ENCODE data around the gene CEBPG.

The CEBPG gene

GRCh38 chr19:33432015-33432414 is 58.5 kb downstream of the CEBPG start:
- no peak overlapping the region for H3K4me3 ChIP-seq (ENCODE audit: low read length in 2 of 2)
- no peak overlapping the region for H2BK120ac ChIP-seq (ENCODE audit: low read depth, low read length)
- H3K9me3 ChIP-seq (replicated peaks in 1 of 2; ENCODE audit: control insufficient read depth in 2 of 2, insufficient read depth in 1 of 2, low read depth in 1 of 2, low read length in 2 of 2), result no peaks in the 10 kb centered on the region
- no peak overlapping the region for H2BK15ac ChIP-seq (ENCODE audit: low read length)
- no peak overlapping the region for H2AK5ac ChIP-seq (ENCODE audit: low read depth, low read length)
- H3K18ac ChIP-seq (ENCODE audit: low read length), result no peak overlapping the region
- H3K4me1 ChIP-seq (ENCODE audit: control insufficient read depth in 2 of 2, insufficient read depth in 1 of 2, low read depth in 1 of 2, low read length in 2 of 2), result peaks cover 2 to 4% of the 10 kb centered on the region in 2 donors
- no peak overlapping the region for H3K4ac ChIP-seq (ENCODE audit: low read length)
- DNase-seq (ENCODE audit: low spot score), result no peak
- H2AFZ ChIP-seq (ENCODE audit: low read length), result no peak overlapping the region
- H3K36me3 ChIP-seq (replicated peaks in 1 of 2; ENCODE audit: control insufficient read depth in 2 of 2, insufficient read depth in 2 of 2, low read length in 2 of 2), result no peaks in the 10 kb centered on the region
- H3K27ac ChIP-seq (replicated peaks; ENCODE audit: low read length), result no peak overlapping the region
- H3K79me1 ChIP-seq (ENCODE audit: low read depth, low read length), result no peaks in the 10 kb centered on the region
- no peak overlapping the region for H2BK12ac ChIP-seq (ENCODE audit: low read length)
- H3K9ac ChIP-seq (ENCODE audit: low read depth, low read length, poor library complexity), result no peak overlapping the region
- H2BK5ac ChIP-seq (ENCODE audit: low read length), result peak overlapping the region; percentile 12
- no peak overlapping the region for H4K91ac ChIP-seq (ENCODE audit: low read depth, low read length, poor library complexity)
- H3K14ac ChIP-seq (ENCODE audit: low read length), result no peak overlapping the region
- H4K8ac ChIP-seq (ENCODE audit: low read depth, low read length), result no peak overlapping the region
- no CpG with 5 or more reads among the region's 5 CpGs for WGBS, 2 donors (ENCODE audit: extremely low coverage in 2 of 2, insufficient read length in 2 of 2, insufficient replicate concordance in 1 of 2)
- H3K23ac ChIP-seq (ENCODE audit: low read depth, low read length, poor library complexity), result no peak overlapping the region
- H3K27me3 ChIP-seq (ENCODE audit: control insufficient read depth in 3 of 3, insufficient read depth in 3 of 3, low read depth in 1 of 3, low read length in 3 of 3), result no peaks in the 10 kb centered on the region
- H3K4me2 ChIP-seq (ENCODE audit: insufficient read depth, low read length, poor library complexity, severe bottlenecking), result no peak overlapping the region

All from neuronal stem cell (in vitro differentiated cells).